ELR (cell line): Measurements from ENCODE around the gene ADAM10.
"Not testable (repeated sequence)": the region's sequence is repeated elsewhere in the genome, so short reads cannot be mapped to it uniquely, and the experiment has no call there.

Experiments used
- DNase-seq: peaks from one replicate; pipeline ENCODE4 v3.0.0-alpha.2; 2015; ENCODE audit warnings: low read depth

The ADAM10 gene, protein sequence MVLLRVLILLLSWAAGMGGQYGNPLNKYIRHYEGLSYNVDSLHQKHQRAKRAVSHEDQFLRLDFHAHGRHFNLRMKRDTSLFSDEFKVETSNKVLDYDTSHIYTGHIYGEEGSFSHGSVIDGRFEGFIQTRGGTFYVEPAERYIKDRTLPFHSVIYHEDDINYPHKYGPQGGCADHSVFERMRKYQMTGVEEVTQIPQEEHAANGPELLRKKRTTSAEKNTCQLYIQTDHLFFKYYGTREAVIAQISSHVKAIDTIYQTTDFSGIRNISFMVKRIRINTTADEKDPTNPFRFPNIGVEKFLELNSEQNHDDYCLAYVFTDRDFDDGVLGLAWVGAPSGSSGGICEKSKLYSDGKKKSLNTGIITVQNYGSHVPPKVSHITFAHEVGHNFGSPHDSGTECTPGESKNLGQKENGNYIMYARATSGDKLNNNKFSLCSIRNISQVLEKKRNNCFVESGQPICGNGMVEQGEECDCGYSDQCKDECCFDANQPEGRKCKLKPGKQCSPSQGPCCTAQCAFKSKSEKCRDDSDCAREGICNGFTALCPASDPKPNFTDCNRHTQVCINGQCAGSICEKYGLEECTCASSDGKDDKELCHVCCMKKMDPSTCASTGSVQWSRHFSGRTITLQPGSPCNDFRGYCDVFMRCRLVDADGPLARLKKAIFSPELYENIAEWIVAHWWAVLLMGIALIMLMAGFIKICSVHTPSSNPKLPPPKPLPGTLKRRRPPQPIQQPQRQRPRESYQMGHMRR

DNA sequence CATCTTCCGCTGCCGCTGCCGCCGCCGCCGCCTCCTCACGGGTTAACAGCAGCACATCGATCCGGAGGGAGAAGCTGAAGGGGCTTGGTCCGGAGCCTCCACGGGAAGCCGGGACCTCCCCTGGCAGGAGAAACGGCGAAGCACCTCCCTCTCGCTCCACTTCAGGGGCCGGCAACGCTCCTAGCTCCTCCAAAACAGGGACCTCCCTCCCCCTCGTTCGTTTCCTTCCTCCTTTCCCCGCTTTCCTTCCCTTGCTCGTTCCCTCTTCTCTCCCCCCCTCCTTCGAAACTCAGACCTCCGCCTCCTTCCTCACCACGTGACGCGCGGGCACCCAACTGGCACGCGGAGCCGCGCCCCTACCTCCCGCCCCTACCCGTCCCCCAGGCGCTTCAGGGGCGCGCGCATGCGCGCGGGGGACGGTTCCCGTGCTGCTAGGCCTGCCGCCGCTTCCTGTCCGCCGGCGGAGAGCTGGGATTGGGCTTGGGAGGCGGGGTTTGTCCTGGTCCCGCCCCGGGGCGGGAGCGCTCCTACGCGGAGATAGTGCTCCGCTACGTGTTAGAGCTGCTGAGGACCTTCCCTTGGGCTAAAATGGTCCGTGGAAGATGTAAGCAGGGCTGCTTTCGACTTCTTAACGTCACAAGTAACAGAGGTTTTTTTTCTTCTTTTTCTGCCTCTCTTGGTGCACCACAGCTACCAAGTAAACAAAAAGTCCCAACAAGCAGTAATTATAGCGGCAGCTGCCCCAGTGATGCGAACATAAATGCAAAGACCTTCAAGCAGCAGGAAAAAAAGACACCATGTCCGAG is at the start of gene ADAM10:
Gene ADAM10 (minus strand): TSS at position 176 of the 806 bp plus-strand sequence. CDS start 173 bp downstream, at position 3.
- DNase-seq, result peak; percentile 98

DNA sequence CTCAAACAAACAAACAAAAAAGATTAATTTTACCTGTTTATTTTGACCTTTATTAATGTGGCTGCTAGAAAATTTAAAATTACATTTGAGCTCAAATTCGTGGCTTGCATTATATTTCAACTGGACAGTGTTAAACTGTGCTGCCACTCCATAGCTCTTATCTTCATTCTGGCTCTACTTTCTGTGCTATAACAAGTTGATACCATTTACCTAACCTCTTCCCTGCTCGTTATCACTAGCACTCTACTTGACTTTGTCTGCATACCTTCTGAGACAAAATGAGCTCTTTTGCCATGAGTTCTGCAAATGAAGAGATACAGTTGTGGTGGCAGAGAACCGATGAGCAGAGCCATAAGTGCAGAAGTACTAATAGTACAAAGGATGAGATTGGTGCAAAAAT is 48.0 kb upstream of the ADAM10 start:
- no peak for DNase-seq

- DNase-seq, result no peak
Measured at GRCh38 chr15:58795825-58796224, 46.3 kb upstream of the ADAM10 start.

GRCh38 chr15:58793862-58794261 is 44.4 kb upstream of the ADAM10 start:
- DNase-seq, result no peak

- no peak for DNase-seq
Measured at GRCh38 chr15:58788056-58788710, 38.7 kb upstream of the ADAM10 start.

DNA sequence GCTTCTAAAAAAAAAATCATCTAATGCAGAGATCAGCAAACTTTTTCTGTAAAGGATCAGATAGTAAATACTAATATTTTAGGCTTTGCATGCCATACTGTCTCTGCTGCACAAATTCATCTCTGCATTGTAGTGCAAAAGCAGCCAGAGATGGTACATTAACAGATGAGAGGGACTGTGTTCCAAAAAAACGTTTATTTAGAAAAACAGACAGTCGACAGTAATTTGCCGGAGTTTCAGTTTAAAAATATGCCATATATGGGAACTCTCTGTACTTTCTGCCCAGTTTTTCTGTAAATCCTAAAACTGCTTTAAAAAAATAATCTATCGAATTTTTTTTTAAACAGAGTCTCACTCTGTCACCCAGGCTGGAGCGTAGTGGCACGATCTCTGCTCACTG is 35.8 kb upstream of the ADAM10 start:
- no peak for DNase-seq

DNA sequence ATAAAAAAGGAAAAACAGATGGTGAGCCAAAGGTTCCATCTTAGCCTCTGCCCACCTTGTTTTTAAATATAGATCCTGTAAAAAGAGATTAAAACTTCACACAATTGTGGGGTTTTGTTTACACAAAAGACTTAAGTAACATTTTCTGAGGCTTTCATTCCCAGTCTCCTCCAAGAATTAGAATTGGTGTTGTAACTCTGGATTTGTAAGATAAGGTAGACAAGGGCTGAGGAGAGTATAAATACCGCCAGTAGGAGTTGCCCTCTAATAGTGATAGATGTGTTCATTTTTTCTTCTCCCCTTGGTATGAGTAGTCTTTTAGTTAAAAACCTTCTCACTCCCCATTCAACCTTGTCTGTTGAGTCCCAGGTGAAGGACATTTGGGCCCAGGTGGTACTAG is 30.0 kb upstream of the ADAM10 start:
- no peak for DNase-seq

GRCh38 chr15:58777107-58777506 is 27.6 kb upstream of the ADAM10 start:
- DNase-seq, result no peak

- DNase-seq, result no peak
Measured at GRCh38 chr15:58775402-58775801, 25.9 kb upstream of the ADAM10 start.

DNA sequence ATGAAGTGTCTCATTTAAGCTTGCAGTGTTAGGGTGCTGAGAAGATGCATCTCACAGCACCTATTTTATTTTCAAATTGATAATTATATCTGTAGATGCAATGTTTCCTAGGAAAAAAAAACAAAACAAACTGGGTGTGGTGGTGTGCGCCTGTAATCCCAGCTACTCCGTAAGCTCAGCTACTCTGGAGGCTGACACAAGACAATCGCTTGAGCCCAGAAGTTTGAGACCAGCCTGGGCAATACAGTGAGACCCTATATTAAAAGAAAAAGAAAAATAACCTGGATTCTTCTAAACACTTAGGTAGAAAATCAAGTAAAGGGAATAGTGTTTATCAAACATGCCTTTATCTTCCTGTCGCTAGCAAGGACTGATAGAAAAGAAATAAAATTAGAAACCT is 23.5 kb upstream of the ADAM10 start:
- no peak for DNase-seq

- peak; percentile 42 for DNase-seq
Measured at GRCh38 chr15:58771621-58772250, 22.2 kb upstream of the ADAM10 start.

DNA sequence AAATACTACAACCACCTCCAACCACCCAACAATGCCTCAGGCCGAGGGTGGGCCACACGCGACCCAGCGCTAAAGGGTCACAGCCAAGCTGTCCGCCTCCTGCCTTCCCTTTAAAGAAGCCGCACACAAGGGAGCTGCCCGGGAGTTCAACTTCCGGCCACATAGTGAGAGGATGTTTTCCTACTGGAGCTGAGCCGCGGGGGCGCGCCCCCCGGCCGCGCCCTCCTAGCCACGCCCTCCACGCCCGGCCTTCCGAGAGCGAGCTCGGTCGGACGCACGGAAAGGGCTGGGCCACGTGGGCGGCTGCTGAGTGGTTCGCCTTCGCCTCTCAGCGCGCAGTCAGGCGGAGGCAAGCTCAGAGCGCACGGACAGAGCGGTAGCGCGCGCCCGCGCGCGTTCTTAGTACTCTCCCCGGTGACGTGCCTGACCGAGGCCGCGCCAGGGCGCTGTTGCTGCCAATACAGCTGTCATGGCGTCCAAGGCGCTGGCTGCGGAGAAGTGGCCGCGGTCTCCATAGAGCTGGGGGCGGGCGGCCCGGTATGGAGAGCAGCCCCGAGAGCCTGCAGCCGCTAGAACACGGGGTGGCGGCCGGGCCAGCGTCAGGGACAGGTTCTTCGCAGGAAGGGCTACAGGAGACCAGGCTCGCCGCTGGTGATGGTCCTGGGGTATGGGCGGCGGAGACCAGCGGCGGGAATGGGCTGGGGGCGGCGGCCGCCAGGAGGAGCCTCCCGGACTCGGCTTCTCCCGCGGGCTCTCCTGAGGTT is 21.5 kb upstream of the ADAM10 start, which contains the start of gene MINDY2:
Gene MINDY2 (plus strand): TSS at position 446 of the 764 bp plus-strand sequence. CDS start 94 bp downstream, at position 540.
- DNase-seq, result peak; percentile 98

- DNase-seq, result peak; percentile 73
Measured at GRCh38 chr15:58770519-58770856, 21.0 kb upstream of the ADAM10 start.

- DNase-seq, result not testable (repeated sequence)
Measured at GRCh38 chr15:58768601-58769004, 19.1 kb upstream of the ADAM10 start.

GRCh38 chr15:58766290-58766689 is 16.8 kb upstream of the ADAM10 start:
- no peak for DNase-seq

DNA sequence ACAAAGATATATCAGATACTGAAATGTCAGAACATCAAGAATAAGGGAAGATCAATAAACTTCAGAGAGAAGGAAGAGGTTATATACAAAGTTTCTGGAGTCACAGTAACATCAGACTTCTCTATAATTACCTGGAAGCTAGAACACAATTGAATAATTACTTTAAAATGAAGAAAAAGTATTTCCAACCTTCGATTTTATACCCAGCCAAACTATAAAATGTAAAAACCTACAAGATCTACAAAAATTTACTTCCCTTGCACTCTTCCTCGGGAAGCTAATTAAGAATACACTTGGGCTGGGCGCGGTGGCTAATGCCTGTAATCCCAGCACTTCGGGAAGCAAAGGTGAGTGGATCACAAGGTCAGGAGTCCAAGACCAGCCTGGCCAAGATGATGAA is 15.0 kb upstream of the ADAM10 start:
- DNase-seq, result no peak

- no peak for DNase-seq
Measured at GRCh38 chr15:58762731-58763130, 13.2 kb upstream of the ADAM10 start.

GRCh38 chr15:58762285-58762684 is 12.8 kb upstream of the ADAM10 start:
- no peak for DNase-seq

- DNase-seq, result no peak
Measured at GRCh38 chr15:58761010-58761388, 11.5 kb upstream of the ADAM10 start.

DNA sequence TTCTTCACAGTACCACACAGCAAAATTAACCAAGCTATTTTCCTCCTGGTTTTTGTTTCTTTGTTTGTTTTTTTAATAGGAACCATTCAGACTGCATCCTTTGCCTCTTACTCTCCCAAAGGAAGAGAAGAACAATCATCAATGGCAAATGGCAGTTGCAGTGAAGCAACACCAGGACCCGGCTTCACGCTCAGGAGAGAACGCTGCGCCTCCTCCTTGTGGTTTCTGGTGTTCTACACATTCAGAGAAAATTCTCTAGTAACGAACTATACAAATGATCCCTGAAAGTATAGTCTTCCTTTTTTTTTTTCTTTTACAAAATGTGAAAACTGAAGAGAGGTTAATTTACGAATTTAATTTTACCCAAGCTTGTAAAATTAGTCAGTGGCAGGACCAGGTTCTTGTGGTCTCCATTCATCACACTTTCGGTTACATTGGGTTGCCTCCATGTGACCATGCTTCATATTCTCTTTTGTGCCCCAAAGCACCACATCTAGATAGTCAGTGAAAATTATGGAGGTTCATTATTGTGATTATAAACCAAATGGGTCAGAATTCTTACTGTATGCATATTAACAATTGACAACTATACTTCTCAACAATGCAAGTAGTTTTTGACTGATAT is 11.0 kb upstream of the ADAM10 start:
- no peak for DNase-seq
